Coronary artery (tissue), 2 donors: ENCODE data around the gene DYNC1LI2.

Experiments used
- DNase-seq: peaks from one replicate; pipeline ENCODE4 v3.0.0-alpha.2; 2017; ENCODE audit warnings: low spot score
- H3K27ac ChIP-seq, 2 donors: fragments of 200-600 bp; sonication (generic); one replicate each; pipeline ENCODE4 v1.5.1; 2016 to 2019
- H3K4me3 ChIP-seq: fragments of 200-600 bp; sonication (generic); 2 replicates; pipeline ENCODE4 v1.5.1; 2016; ENCODE audit warnings: mild to moderate bottlenecking, moderate library complexity
- CTCF ChIP-seq: fragments of 200-600 bp; sonication (generic); IDR thresholded peaks from one replicate; pipeline ENCODE4 v1.5.1; 2019; ENCODE audit warnings: antibody characterized with exemption

Gene DYNC1LI2

DNA sequence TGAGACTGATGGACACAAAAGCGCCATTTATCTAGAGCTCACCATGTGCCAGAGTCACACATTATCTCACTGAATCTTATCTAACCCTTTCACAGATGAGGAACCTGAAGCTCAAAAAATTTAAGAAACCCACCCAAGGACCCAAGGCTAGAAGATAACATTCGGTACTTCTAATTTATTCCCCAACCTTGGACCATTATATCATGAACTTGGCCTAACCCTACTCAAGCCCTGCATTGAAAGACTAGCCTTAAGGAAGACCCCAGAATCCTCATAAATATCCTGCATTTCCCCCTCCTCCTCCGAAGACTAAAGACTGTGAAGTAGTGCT is 548 bp upstream of the DYNC1LI2 start:
- Histone ChIP-seq H3K27ac (peak overlapping the region; percentile 96 to 97), H3K4me3 (peak overlapping the region; percentile 98)
- TF ChIP-seq CTCF, result peak; percentile 3
- DNase-seq, result no peak

- DNase-seq, result no peak
- TF ChIP-seq CTCF, result no peak
- Histone ChIP-seq H3K4me3 (peak overlapping the region; percentile 98), H3K27ac (peak overlapping the region; percentile 96 to 97)
These were observed 431 bp downstream of the DYNC1LI2 start for GRCh38 chr16:66751053-66751302.

GRCh38 chr16:66750279-66751052 is 943 bp downstream of the DYNC1LI2 start:
- Histone ChIP-seq H3K27ac (peak overlapping the region; percentile 96 to 97), H3K4me3 (peak overlapping the region; percentile 98)
- TF ChIP-seq CTCF, result no peak
- DNase-seq, result no peak

GRCh38 chr16:66746682-66747081 is 4.7 kb downstream of the DYNC1LI2 start:
- DNase-seq, result no peak
- Histone ChIP-seq H3K27ac (no peak overlapping the region), H3K4me3 (no peak overlapping the region)
- TF ChIP-seq CTCF, result no peak

- no peak for DNase-seq
- Histone ChIP-seq H3K27ac (no peak overlapping the region), H3K4me3 (no peak overlapping the region)
- TF ChIP-seq CTCF, result no peak
These were observed 5.4 kb downstream of the DYNC1LI2 start for GRCh38 chr16:66746048-66746447.

GRCh38 chr16:66741950-66742808 is 9.2 kb downstream of the DYNC1LI2 start:
- DNase-seq, result no peak
- H3K4me3 ChIP-seq, result no peak overlapping the region
- TF ChIP-seq CTCF, result no peak

More at GRCh38 chr16:66741950-66742808, 9.2 kb downstream of the DYNC1LI2 start:
- H3K27ac ChIP-seq, result peak overlapping the region; percentile 58 to 84
